Fibroblast of lung (primary cell): ENCODE results near the gene DCTPP1. TPM values are rescaled to one million over a fixed set of nuclear protein-coding genes. Genes with fewer than 3 reads are reported as not detected.

Experiments
- DNase-seq, 2 donors: peaks; one replicate each; pipeline versions ENCODE4 v3.0.0 to v3.0.0-alpha.2; 2010; ENCODE audit warnings: low read depth in 2 of 2
- H2AFZ ChIP-seq: 2 replicates; pipeline ENCODE4 v1.5.1; 2012; ENCODE audit warnings: low read length, control low read depth, inconsistent platforms
- H3K27ac ChIP-seq: 2 replicates; pipeline ENCODE4 v1.5.1; 2011; ENCODE audit warnings: low read length, control low read depth; ENCODE audit not compliant: insufficient read depth
- H3K27me3 ChIP-seq: 2 replicates; pipeline ENCODE4 v1.5.1; 2011; ENCODE audit warnings: mild to moderate bottlenecking, low read length; ENCODE audit not compliant: control insufficient read depth, insufficient read depth
- H3K36me3 ChIP-seq: 2 replicates; pipeline ENCODE4 v1.5.1; 2011; ENCODE audit warnings: low read length; ENCODE audit not compliant: control insufficient read depth, insufficient read depth
- H3K4me1 ChIP-seq: 2 replicates; pipeline ENCODE4 v1.5.1; 2011; ENCODE audit warnings: low read length; ENCODE audit not compliant: control insufficient read depth, insufficient read depth; ENCODE audit errors: extremely low read depth
- H3K4me2 ChIP-seq: 2 replicates; pipeline ENCODE4 v1.5.1; 2011; ENCODE audit warnings: low read length, control low read depth; ENCODE audit not compliant: insufficient read depth; ENCODE audit errors: extremely low read depth
- H3K4me3 ChIP-seq, 4 experiments: fragments of 200-600 bp in 1 of 4; sonication (generic) in 1 of 4; replicated peaks in 1 of 4; 2 replicates each; pipeline ENCODE4 v1.5.1; 2011 to 2016; ENCODE audit warnings: low read length in 4 of 4, low read depth in 3 of 4, mild to moderate bottlenecking in 3 of 4, control low read depth in 2 of 4, inconsistent platforms in 1 of 4, mixed read lengths in 1 of 4; ENCODE audit not compliant: insufficient read depth in 1 of 4; ENCODE audit errors: control extremely low read depth in 1 of 4
- H3K79me2 ChIP-seq: 2 replicates; pipeline ENCODE4 v1.5.1; 2012; ENCODE audit warnings: mild to moderate bottlenecking, low read length, inconsistent platforms; ENCODE audit not compliant: control insufficient read depth, insufficient read depth
- H3K9ac ChIP-seq: 2 replicates; pipeline ENCODE4 v1.5.1; 2011; ENCODE audit warnings: mild to moderate bottlenecking, low read length, control low read depth; ENCODE audit not compliant: insufficient read depth
- H3K9me3 ChIP-seq: 2 replicates; pipeline ENCODE4 v1.5.1; 2012; ENCODE audit warnings: low read depth, low read length; ENCODE audit not compliant: control insufficient read depth, insufficient read depth
- H4K20me1 ChIP-seq: 2 replicates; pipeline ENCODE4 v1.5.1; 2011; ENCODE audit warnings: low read length; ENCODE audit not compliant: control insufficient read depth, insufficient read depth; ENCODE audit errors: extremely low read depth
- CTCF ChIP-seq, 2 donors: IDR thresholded peaks in 1 of 2; conservative IDR thresholded peaks in 1 of 2; 1 replicate in 1 of 2; 2 replicates in 1 of 2; pipeline ENCODE4 v1.5.1; 2011 to 2012; ENCODE audit warnings: low read length in 2 of 2, control low read depth in 1 of 2, inconsistent platforms in 1 of 2, low read depth in 1 of 2, mild to moderate bottlenecking in 1 of 2
- EZH2 ChIP-seq: IDR thresholded peaks from 2 replicates; pipeline ENCODE4 v1.5.1; 2012; ENCODE audit warnings: low read length, control low read depth, mild to moderate bottlenecking; ENCODE audit errors: missing control alignments
- polyA plus RNA-seq, 2 donors: library from polyadenylated mRNA; depleted of rRNA in 1 of 2; stranded (reverse) in 1 of 2; unstranded in 1 of 2; fragments of >200 nt; gene quantifications; 2 replicates each; pipeline ENCODE4 v1.2.1, GENCODE V29; 2011 to 2012; ENCODE audit warnings: missing spikeins in 1 of 2
- total RNA-seq: library from RNA; depleted of rRNA; stranded (reverse); fragments of >200 nt; gene quantifications from 2 replicates; pipeline ENCODE4 v1.2.1, GENCODE V29; 2014

DCTPP1 gene
- total and polyA plus RNA-seq, 2 donors (not counting 1 experiment from before 2014, with no cell fraction given), result 6.6 to 23.6 TPM

- Histone ChIP-seq H3K4me1 (no peaks in the 10 kb centered on the region), H3K27me3 (peaks cover 23% of the 10 kb centered on the region), H3K9ac (no peak overlapping the region), H3K9me3 (no peaks in the 10 kb centered on the region), H3K36me3 (no peaks in the 10 kb centered on the region), H3K79me2 (no peaks in the 10 kb centered on the region), H3K27ac (no peak overlapping the region), H3K4me2 (no peak overlapping the region), H2AFZ (no peak overlapping the region), H4K20me1 (no peaks in the 10 kb centered on the region), H3K4me3 (no peak overlapping the region)
- TF ChIP-seq EZH2 (no peak), CTCF (conservative IDR thresholded peaks at IDR 0.05 in 1 of 2, IDR thresholded peaks at IDR 0.05 in 1 of 2; ENCODE audit: low read depth in 1 of 2, low read length in 2 of 2) (no peak)
- DNase-seq, result no peak
Observed at GRCh38 chr16:30476991-30477390, 47.2 kb upstream of the DCTPP1 start.

GRCh38 chr16:30474684-30475083 is 44.9 kb upstream of the DCTPP1 start:
- H3K4me2 ChIP-seq, result no peak overlapping the region
- H3K79me2 ChIP-seq, result no peaks in the 10 kb centered on the region
- H3K27ac ChIP-seq, result no peak overlapping the region
- DNase-seq, result no peak
- H3K4me3 ChIP-seq, result no peak overlapping the region
- H2AFZ ChIP-seq, result no peak overlapping the region
- no peaks in the 10 kb centered on the region for H3K9me3 ChIP-seq
- H3K36me3 ChIP-seq, result no peaks in the 10 kb centered on the region
- H3K4me1 ChIP-seq, result no peaks in the 10 kb centered on the region
- no peaks in the 10 kb centered on the region for H4K20me1 ChIP-seq
- TF ChIP-seq EZH2 (no peak), CTCF (conservative IDR thresholded peaks at IDR 0.05 in 1 of 2, IDR thresholded peaks at IDR 0.05 in 1 of 2; ENCODE audit: low read depth in 1 of 2, low read length in 2 of 2) (no peak)
- H3K9ac ChIP-seq, result no peak overlapping the region
- peaks cover 23% of the 10 kb centered on the region for H3K27me3 ChIP-seq

GRCh38 chr16:30474074-30474452 is 44.2 kb upstream of the DCTPP1 start:
- H2AFZ ChIP-seq, result no peak overlapping the region
- no peak for TF ChIP-seq CTCF (conservative IDR thresholded peaks at IDR 0.05 in 1 of 2, IDR thresholded peaks at IDR 0.05 in 1 of 2; ENCODE audit: low read depth in 1 of 2, low read length in 2 of 2)
- no peak for TF ChIP-seq EZH2

More at GRCh38 chr16:30474074-30474452, 44.2 kb upstream of the DCTPP1 start:
- Histone ChIP-seq H3K4me3 (no peak overlapping the region), H4K20me1 (no peaks in the 10 kb centered on the region), H3K79me2 (no peaks in the 10 kb centered on the region), H3K9me3 (no peaks in the 10 kb centered on the region), H3K27ac (no peak overlapping the region), H3K4me1 (no peaks in the 10 kb centered on the region), H3K27me3 (peaks cover 23% of the 10 kb centered on the region), H3K36me3 (no peaks in the 10 kb centered on the region), H3K9ac (no peak overlapping the region), H3K4me2 (no peak overlapping the region)
- DNase-seq, result no peak
